Osteoblast (primary cell): ENCODE data around the gene PDCL3. TPM values are rescaled to one million over a fixed set of nuclear protein-coding genes. Genes with fewer than 3 reads are reported as not detected.

Source experiments
- DNase-seq: peaks from one replicate; pipeline ENCODE4 v3.0.0; 2011; ENCODE audit warnings: low spot score, mixed read lengths; ENCODE audit not compliant: insufficient read length; ENCODE audit errors: missing footprints
- H2AFZ ChIP-seq: 2 replicates; pipeline ENCODE4 v1.6.0; 2011; ENCODE audit warnings: mild to moderate bottlenecking, low read length
- H3K27ac ChIP-seq: 2 replicates; pipeline ENCODE4 v1.5.1; 2011; ENCODE audit warnings: mild to moderate bottlenecking, low read depth, low read length, moderate library complexity
- H3K27me3 ChIP-seq: 2 replicates; pipeline ENCODE4 v1.6.0; 2012; ENCODE audit warnings: mild to moderate bottlenecking, control low read depth, inconsistent platforms, low read length, moderate library complexity; ENCODE audit not compliant: insufficient read depth
- H3K36me3 ChIP-seq: 2 replicates; pipeline ENCODE4 v1.5.1; 2011; ENCODE audit warnings: mild to moderate bottlenecking, low read length, control low read depth, moderate library complexity; ENCODE audit not compliant: insufficient read depth
- H3K4me1 ChIP-seq: 2 replicates; pipeline ENCODE4 v1.5.1; 2011; ENCODE audit warnings: mild to moderate bottlenecking, low read length, control low read depth, moderate library complexity; ENCODE audit not compliant: insufficient read depth
- H3K4me2 ChIP-seq: 2 replicates; pipeline ENCODE4 v1.6.0; 2011; ENCODE audit warnings: mild to moderate bottlenecking, low read length; ENCODE audit not compliant: insufficient read depth
- H3K4me3 ChIP-seq: fragments of 200-600 bp; sonication (generic); 3 replicates; pipeline ENCODE4 v1.5.1; 2012; ENCODE audit warnings: mild to moderate bottlenecking, low read length, inconsistent platforms; ENCODE audit not compliant: insufficient read depth
- H3K79me2 ChIP-seq: 2 replicates; pipeline ENCODE4 v1.6.0; 2012; ENCODE audit warnings: mild to moderate bottlenecking, low read length, control low read depth, inconsistent platforms; ENCODE audit not compliant: insufficient read depth
- H3K9me3 ChIP-seq: 2 replicates; pipeline ENCODE4 v1.5.1; 2011; ENCODE audit warnings: low read depth, low read length, control low read depth
- H4K20me1 ChIP-seq: 2 replicates; pipeline ENCODE4 v1.6.0; 2012; ENCODE audit warnings: mild to moderate bottlenecking, low read length, control low read depth; ENCODE audit not compliant: insufficient read depth
- total RNA-seq: library from RNA; depleted of rRNA; stranded (reverse); fragments of >200 nt; gene quantifications from 2 replicates; pipeline ENCODE4 v1.2.3, GENCODE V29; 2012
- TF ChIP-seq, protein P1 (sequence below): IDR thresholded peaks from 2 replicates; pipeline ENCODE4 v1.5.1; 2011; ENCODE audit warnings: mild to moderate bottlenecking, low read depth, low read length, moderate library complexity; ENCODE audit errors: extremely low read depth

Gene PDCL3
- total RNA-seq, 1 donor, result 12.3 TPM

GRCh38 chr2:100612388-100613000, 49.7 kb downstream of the PDCL3 start:
- Histone ChIP-seq H3K36me3 (no peaks in the 10 kb centered on the region), H2AFZ (no peak overlapping the region), H3K4me2 (no peak overlapping the region), H3K9me3 (no peaks in the 10 kb centered on the region), H3K27me3 (no peaks in the 10 kb centered on the region), H3K27ac (no peak overlapping the region), H3K4me3 (no peak overlapping the region), H4K20me1 (no peaks in the 10 kb centered on the region), H3K79me2 (no peaks in the 10 kb centered on the region), H3K4me1 (peaks cover 6% of the 10 kb centered on the region)
- TF ChIP-seq, protein P1, sequence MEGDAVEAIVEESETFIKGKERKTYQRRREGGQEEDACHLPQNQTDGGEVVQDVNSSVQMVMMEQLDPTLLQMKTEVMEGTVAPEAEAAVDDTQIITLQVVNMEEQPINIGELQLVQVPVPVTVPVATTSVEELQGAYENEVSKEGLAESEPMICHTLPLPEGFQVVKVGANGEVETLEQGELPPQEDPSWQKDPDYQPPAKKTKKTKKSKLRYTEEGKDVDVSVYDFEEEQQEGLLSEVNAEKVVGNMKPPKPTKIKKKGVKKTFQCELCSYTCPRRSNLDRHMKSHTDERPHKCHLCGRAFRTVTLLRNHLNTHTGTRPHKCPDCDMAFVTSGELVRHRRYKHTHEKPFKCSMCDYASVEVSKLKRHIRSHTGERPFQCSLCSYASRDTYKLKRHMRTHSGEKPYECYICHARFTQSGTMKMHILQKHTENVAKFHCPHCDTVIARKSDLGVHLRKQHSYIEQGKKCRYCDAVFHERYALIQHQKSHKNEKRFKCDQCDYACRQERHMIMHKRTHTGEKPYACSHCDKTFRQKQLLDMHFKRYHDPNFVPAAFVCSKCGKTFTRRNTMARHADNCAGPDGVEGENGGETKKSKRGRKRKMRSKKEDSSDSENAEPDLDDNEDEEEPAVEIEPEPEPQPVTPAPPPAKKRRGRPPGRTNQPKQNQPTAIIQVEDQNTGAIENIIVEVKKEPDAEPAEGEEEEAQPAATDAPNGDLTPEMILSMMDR, result no peak
- no peak for DNase-seq

GRCh38 chr2:100613719-100614118, 50.9 kb downstream of the PDCL3 start:
- Histone ChIP-seq H3K4me2 (no peak overlapping the region), H3K4me1 (peaks cover 6% of the 10 kb centered on the region), H3K9me3 (no peaks in the 10 kb centered on the region), H2AFZ (no peak overlapping the region), H3K79me2 (no peaks in the 10 kb centered on the region), H4K20me1 (no peaks in the 10 kb centered on the region), H3K36me3 (no peaks in the 10 kb centered on the region), H3K27me3 (no peaks in the 10 kb centered on the region), H3K4me3 (no peak overlapping the region), H3K27ac (no peak overlapping the region)
- DNase-seq, result no peak
- TF ChIP-seq, protein P1, result no peak

DNA sequence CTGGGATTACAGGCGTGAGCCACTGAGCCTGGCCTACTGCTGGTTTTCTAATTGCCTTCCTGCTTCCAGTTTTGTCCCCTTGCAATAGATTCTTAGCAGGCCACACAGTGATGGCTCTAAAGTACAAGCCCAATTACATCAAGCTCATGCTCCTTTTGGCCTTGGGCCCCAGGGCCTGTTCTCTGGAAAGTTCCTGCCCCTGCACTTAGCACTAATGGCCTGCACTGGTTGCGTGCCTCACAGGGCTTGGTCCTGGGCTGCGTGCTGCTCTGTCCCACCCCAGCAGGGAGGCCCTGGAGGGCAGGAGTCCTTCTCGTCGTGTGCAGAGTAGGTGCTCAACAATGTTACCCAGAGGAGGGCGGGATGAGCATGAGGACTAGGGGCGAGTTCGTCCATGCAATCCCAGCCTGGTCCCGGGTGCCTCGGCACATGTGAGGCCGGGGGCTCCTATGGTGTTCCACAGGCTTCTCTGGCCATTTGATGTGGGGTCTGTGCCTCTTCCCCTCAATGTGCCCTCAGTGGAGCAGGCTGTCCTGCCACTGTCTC, 51.7 kb downstream of the PDCL3 start:
- no peak overlapping the region for H3K4me2 ChIP-seq
- peak; percentile 36 for DNase-seq
- no peaks in the 10 kb centered on the region for H3K36me3 ChIP-seq
- H3K27ac ChIP-seq, result no peak overlapping the region
- H3K79me2 ChIP-seq, result no peaks in the 10 kb centered on the region
- peaks cover 2% of the 10 kb centered on the region for H3K27me3 ChIP-seq
- H2AFZ ChIP-seq, result no peak overlapping the region
- TF ChIP-seq, protein P1, result no peak
- no peak overlapping the region for H3K4me3 ChIP-seq
- no peaks in the 10 kb centered on the region for H4K20me1 ChIP-seq
- H3K9me3 ChIP-seq, result no peaks in the 10 kb centered on the region
- peaks cover 6% of the 10 kb centered on the region for H3K4me1 ChIP-seq

GRCh38 chr2:100615471-100615870, 52.7 kb downstream of the PDCL3 start:
- Histone ChIP-seq H3K79me2 (no peaks in the 10 kb centered on the region), H2AFZ (no peak overlapping the region), H4K20me1 (no peaks in the 10 kb centered on the region), H3K27me3 (peaks cover 7% of the 10 kb centered on the region), H3K27ac (no peak overlapping the region), H3K36me3 (no peaks in the 10 kb centered on the region), H3K4me3 (no peak overlapping the region), H3K4me1 (peaks cover 2% of the 10 kb centered on the region), H3K4me2 (no peak overlapping the region), H3K9me3 (no peaks in the 10 kb centered on the region)
- peak; percentile 18 for DNase-seq
- TF ChIP-seq, protein P1, result no peak
